Measurements from ENCODE around the gene TMEM245. TPM values are rescaled to one million over a fixed set of nuclear protein-coding genes. Genes with fewer than 3 reads are reported as not detected.

The TMEM245 gene
- total and polyA plus RNA-seq, 5 experiments from 2014 or later = 16.3 to 72.4 (median 29.2) TPM

DNA sequence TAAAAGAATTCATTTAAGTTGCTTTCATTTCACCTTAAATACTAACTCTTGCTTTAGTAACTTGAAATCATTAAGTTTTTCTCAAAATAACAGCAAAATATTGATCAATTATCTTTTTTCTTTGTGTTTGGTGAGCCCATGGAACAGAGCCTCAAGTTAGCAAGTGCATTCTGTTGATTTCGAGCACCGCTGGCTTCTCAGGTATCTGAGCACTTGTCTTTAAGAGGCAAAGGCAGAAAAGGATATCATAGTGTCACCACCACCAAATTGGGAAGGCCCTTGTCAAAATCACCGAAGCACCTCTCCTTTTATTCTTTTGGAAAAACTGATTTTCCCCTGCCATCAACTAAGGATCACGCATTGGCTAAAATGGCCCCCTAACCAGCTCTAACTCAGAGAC is 89.3 kb downstream of the TMEM245 start:
- no peak for DNase-seq
- POLR2A ChIA-PET = interaction anchor here (1.3 kb wide), 1 partner anchor 89 kb away, joined by 3 read pairs; the partner anchor contains the start of gene TMEM245
- Mint-ChIP-seq H3K4me3 (no peak overlapping the region), H3K27ac (peak overlapping the region in 1 of 10 donors; percentile 15), H3K36me3 (peaks cover 0 to 73% (median 24%) of the 10 kb centered on the region in 3 donors), H3K9me3 (no peaks in the 10 kb centered on the region), H3K4me1 (peaks cover 5 to 18% (median 11%) of the 10 kb centered on the region in 4 donors), H3K27me3 (no peaks in the 10 kb centered on the region)
- no peak for ATAC-seq

DNA sequence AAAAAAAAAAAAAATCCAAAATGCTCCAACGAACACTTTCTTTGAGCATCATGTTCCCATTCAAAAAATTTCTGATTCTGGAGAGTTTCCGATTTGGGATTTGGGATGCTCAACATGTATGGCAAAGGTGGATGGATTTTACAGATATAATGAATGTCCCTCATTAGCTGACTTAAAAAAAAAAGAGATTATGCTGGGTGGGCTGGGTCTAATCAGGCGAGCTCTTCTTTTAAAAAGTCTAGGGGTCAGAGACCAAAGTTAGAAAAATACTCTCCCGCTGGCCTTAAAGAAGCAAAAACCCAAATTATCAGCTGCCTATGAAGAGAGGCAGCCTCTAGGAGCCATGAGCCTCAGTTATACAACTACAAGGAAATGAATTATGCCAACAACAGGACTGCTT is 91.3 kb downstream of the TMEM245 start:
- Mint-ChIP-seq H3K27ac (no peak overlapping the region), H3K36me3 (peaks cover 0 to 74% (median 20%) of the 10 kb centered on the region in 3 donors)
- POLR2A ChIA-PET = interaction anchor here (0.7 kb wide), 1 partner anchor 138 kb away, joined by 5 read pairs; the partner anchor contains the start of gene FRRS1L

DNA sequence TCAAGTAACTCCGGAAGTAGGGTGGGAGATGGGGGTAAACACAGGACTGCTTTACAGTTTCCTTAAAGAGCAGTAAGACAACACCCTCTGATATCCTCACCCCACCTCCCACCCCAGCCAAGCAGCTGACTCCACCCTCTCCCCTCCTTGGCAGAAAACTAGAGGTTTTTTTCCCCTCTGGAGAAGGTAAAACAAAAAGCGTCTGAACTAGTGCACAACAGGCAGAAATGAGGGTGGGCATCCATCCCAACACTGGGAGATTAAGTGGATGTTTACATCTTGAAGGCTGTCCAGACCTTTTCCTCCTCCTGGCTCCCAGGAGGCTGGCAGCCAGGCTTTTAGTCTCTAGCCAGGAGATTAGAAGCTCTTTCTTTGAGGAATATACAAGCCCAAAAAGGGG is 92.6 kb downstream of the TMEM245 start:
- Mint-ChIP-seq H3K27ac (peak overlapping the region in 3 of 10 donors; percentile 29 to 60 (median 55)), H3K4me3 (no peak overlapping the region), H3K27me3 (no peaks in the 10 kb centered on the region), H3K9me3 (no peaks in the 10 kb centered on the region), H3K36me3 (peaks cover 0 to 61% (median 9%) of the 10 kb centered on the region in 3 donors), H3K4me1 (peaks cover 6 to 26% (median 18%) of the 10 kb centered on the region in 4 donors)
- DNase-seq = no peak
- POLR2A ChIA-PET = no interaction called here
- ATAC-seq = no peak

More for the DNA sequence above, 91.3 kb downstream of the TMEM245 start:
- no peaks in the 10 kb centered on the region for H3K27me3 Mint-ChIP-seq
- ATAC-seq (no peak), DNase-seq (no peak)
- peaks cover 6 to 28% (median 18%) of the 10 kb centered on the region in 4 donors for H3K4me1 Mint-ChIP-seq
- H3K9me3 Mint-ChIP-seq = no peaks in the 10 kb centered on the region
- no peak overlapping the region for H3K4me3 Mint-ChIP-seq

DNA sequence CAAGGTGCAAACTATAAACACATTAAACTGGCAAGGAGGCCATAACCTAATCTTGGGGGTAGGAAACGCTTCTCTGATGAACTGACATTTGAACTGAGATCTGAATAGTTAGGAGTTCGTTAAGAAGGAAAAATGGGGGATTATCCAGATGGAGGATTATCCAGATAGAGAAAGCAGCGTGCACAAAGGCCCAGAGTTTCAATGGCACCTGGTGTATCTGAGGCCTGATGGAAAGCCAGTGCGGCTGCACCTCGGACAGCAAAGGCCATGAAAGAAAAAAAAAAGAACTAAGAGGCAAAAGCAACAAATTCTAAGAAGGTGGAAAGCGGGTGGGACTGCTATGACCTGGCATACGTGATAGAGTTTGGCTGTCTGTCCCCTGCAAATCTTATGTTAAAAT is 93.4 kb downstream of the TMEM245 start:
- Mint-ChIP-seq H3K4me1 (peaks cover 6 to 26% (median 18%) of the 10 kb centered on the region in 4 donors), H3K27ac (peak overlapping the region in 3 of 10 donors; percentile 4 to 45 (median 38)), H3K9me3 (no peaks in the 10 kb centered on the region), H3K27me3 (no peaks in the 10 kb centered on the region), H3K36me3 (peaks cover 0 to 55% (median 6%) of the 10 kb centered on the region in 3 donors), H3K4me3 (no peak overlapping the region)
- DNase-seq (no peak), ATAC-seq (no peak)
- POLR2A ChIA-PET = no interaction called here

DNA sequence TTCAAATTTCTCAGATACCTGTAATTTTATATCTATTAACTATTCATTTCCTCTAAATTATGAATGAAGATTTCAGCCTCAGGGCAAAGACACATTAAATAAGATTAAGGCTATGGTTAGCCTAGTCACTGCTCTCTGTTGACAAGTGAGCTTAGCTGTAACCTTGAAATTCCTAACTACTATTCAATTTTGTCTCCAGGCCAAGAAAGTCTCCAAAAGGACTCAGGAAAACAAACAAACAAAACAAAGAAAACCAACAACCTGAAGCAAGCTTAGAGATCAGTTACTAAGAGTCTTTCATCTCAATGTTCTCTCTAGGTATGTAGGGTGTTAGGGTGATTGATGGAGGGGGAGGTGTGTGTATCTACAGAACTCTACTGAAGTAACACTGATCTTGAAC is 96.9 kb downstream of the TMEM245 start:
- no peaks in the 10 kb centered on the region for H3K27me3 Mint-ChIP-seq
- no peak for ATAC-seq
- H3K9me3 Mint-ChIP-seq = no peaks in the 10 kb centered on the region
- peaks cover 6 to 26% (median 17%) of the 10 kb centered on the region in 4 donors for H3K4me1 Mint-ChIP-seq
- DNase-seq = no peak
- POLR2A ChIA-PET = no interaction called here
- H3K36me3 Mint-ChIP-seq = peaks cover 0 to 50% (median 10%) of the 10 kb centered on the region in 3 donors
- H3K4me3 Mint-ChIP-seq = no peak overlapping the region
- peak overlapping the region in 2 of 10 donors; percentile 39 to 44 for H3K27ac Mint-ChIP-seq

DNA sequence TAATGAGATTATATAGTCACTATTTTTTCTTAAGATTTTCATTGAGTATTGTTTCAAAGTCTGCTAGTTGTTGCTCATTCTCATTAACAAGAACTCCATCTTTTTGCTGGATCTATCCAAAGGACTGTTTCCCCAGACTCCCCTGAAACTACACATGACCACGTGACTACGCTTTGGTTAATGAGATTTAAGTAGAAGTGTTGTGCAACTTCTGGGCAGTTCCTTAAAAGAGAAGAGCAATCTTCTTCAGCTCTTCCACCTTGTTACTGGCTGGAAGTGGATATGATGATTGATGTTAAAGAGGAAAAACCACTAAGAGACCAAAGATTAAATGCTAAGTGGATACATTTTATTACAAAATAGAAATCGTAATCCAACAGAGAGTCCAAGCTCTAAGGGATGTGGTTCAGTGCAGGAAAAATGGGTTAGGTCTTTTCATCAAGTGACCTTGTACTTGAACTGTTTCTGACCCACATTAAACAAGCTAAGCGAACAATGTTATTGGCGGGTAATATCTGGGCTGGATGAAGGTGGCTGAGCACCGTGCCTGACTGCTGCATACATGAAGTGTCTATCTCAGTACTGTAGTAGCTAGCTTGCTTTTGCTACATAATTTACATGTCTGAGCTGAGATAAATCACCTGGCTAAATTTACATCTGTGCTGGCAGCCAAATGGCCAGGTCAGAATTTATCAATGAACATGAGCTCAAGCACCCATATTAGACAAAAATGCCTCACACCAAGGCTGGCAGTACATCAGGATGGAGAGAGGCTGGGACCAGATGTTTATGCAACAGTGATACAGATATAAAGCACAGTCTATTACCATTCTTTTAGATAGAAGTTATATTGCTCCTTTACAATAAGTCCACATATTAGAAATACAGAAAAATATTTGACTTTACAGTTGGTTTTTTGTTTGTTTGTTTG is 98.9 kb downstream of the TMEM245 start:
- ATAC-seq = no peak
- H3K36me3 Mint-ChIP-seq = peaks cover 0 to 39% (median 6%) of the 10 kb centered on the region in 3 donors
- H3K4me1 Mint-ChIP-seq = peaks cover 5 to 17% (median 8%) of the 10 kb centered on the region in 4 donors
- no peaks in the 10 kb centered on the region for H3K9me3 Mint-ChIP-seq
- no peak overlapping the region for H3K4me3 Mint-ChIP-seq
- POLR2A ChIA-PET = no interaction called here
- H3K27me3 Mint-ChIP-seq = no peaks in the 10 kb centered on the region
- peak overlapping the region in 2 of 10 donors; percentile 46 to 68 for H3K27ac Mint-ChIP-seq
- no peak for DNase-seq

DNA sequence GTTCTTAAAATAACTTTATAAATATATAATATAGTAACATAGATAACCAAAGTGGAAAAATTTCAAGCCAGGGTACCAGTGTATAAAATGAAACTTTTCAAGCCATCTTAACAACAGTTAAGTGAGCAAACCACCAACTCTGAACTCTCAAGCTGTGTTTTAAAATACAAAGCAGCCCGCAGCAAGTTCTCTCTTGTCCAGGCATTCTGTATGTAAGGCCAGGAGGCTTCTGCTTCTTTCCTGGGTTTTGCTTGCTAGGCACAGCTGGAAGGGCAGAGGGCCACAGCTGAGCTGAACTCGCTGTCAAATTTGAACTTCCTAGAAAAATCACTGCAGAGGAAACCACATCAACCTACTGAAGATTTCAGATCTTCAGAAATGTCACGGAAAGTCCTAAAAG is 99.6 kb downstream of the TMEM245 start:
- Mint-ChIP-seq H3K4me3 (no peak overlapping the region), H3K27me3 (no peaks in the 10 kb centered on the region), H3K36me3 (peaks cover 0 to 35% (median 6%) of the 10 kb centered on the region in 3 donors), H3K4me1 (peaks cover 5 to 13% (median 7%) of the 10 kb centered on the region in 4 donors), H3K27ac (peak overlapping the region in 2 of 10 donors; percentile 37 to 68), H3K9me3 (no peaks in the 10 kb centered on the region)
- no peak for ATAC-seq
- no peak for DNase-seq
- POLR2A ChIA-PET = no interaction called here

DNA sequence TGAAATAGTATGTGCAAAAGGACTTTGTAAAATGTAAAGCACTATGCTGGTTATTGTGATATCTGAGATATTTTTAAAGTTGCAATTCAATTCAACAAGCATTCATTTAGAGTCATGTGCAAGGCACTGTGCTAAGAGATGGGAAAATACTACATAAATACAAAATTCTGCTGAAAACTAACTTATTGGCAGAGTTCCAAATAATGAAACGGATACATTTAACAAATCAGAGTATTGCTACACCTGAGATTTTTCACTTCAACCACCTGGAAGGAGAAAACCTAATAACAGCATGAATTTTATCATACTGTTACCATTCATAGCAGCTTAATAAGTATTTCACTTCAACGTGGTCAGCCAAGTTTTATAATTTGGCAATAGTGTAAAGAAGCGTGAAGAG is 100.3 kb downstream of the TMEM245 start:
- peak overlapping the region in 1 of 10 donors; percentile 25 for H3K27ac Mint-ChIP-seq
- peaks cover 0 to 28% (median 6%) of the 10 kb centered on the region in 3 donors for H3K36me3 Mint-ChIP-seq
- H3K27me3 Mint-ChIP-seq = no peaks in the 10 kb centered on the region
- ATAC-seq = no peak
- peaks cover 2 to 6% (median 4%) of the 10 kb centered on the region in 4 donors for H3K4me1 Mint-ChIP-seq
- H3K4me3 Mint-ChIP-seq = peak overlapping the region in 1 of 10 donors; percentile 18
- no peaks in the 10 kb centered on the region for H3K9me3 Mint-ChIP-seq
- POLR2A ChIA-PET = no interaction called here
- DNase-seq = no peak

DNA sequence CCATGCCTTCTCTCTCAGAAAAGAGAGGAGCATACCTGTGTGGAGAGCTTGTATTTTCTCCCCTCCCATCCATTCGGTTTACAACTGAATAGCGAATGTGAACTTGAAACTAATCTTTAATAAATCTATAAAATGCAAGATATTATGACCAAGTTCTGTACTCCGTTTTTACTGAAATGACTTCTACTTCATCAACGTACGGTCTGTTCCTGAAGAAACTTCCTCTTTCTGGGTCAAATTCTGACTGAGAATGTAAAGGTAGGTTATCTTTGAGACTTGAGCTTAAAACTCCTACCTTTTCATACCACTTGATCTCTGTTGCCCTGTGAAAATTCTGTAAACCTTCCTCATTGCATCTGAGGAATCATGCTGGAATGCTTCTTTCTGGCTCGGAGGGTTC is 102.3 kb downstream of the TMEM245 start:
- Mint-ChIP-seq H3K4me1 (peaks cover 4 to 13% (median 11%) of the 10 kb centered on the region in 4 donors), H3K4me3 (no peak overlapping the region), H3K9me3 (no peaks in the 10 kb centered on the region), H3K36me3 (peaks cover 0 to 23% (median 6%) of the 10 kb centered on the region in 3 donors), H3K27ac (peak overlapping the region in 3 of 10 donors; percentile 24 to 76 (median 69)), H3K27me3 (peaks cover 0 to under 1% (median 0%) of the 10 kb centered on the region in 5 donors)
- POLR2A ChIA-PET = no interaction called here
- ATAC-seq = no peak
- DNase-seq = no peak

DNA sequence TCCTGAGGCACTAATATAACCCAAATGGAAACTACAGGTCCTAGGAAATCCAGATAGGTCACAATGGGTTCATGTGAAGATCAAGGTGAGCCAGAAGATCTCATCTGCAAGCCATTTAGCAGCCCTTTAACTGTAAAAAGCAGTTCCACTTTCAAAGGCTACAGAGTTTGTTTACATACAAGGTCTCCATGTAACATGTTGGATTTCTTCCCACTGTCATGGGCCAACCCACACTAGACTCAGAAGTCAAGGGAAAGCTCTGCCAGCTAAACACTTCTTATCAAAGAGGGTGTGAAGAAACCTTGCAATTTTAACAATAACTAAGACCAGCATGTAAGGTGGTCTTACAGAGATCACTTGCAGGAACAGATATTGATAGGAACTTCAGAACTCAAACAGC is 102.7 kb downstream of the TMEM245 start:
- Mint-ChIP-seq H3K27me3 (peaks cover 0 to 2% (median 0%) of the 10 kb centered on the region in 5 donors), H3K36me3 (peaks cover 0 to 23% (median 6%) of the 10 kb centered on the region in 3 donors), H3K9me3 (no peaks in the 10 kb centered on the region), H3K4me3 (no peak overlapping the region), H3K4me1 (peaks cover 8 to 18% (median 15%) of the 10 kb centered on the region in 4 donors), H3K27ac (peak overlapping the region in 1 of 10 donors; percentile 11)
- POLR2A ChIA-PET = no interaction called here
- DNase-seq (no peak), ATAC-seq (no peak)

DNA sequence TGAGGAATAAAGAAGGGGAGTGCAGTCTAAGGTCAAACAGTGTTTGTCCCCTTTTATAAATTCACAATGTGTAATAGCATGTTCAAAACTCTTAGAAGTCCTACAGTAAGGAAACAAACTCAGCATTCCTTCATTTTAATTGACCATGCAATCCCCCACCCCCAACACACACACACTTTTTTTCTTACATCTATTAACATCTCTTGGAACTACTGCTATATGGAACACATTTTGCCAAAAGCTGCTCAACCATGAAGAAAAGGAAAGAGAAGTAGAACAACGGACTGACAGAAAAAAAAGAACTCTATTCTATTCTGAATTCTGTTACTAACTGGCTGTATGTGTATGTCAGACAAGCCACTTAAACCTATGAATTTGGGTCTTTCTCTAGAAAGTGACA is 103.6 kb downstream of the TMEM245 start:
- Mint-ChIP-seq H3K4me1 (peaks cover 9 to 27% (median 22%) of the 10 kb centered on the region in 4 donors), H3K9me3 (no peaks in the 10 kb centered on the region), H3K27ac (peak overlapping the region in 5 of 10 donors; percentile 1 to 69 (median 11)), H3K36me3 (peaks cover 0 to 21% (median 6%) of the 10 kb centered on the region in 3 donors), H3K27me3 (peaks cover 0 to 2% (median 0%) of the 10 kb centered on the region in 5 donors), H3K4me3 (no peak overlapping the region)
- DNase-seq = no peak
- POLR2A ChIA-PET = interaction anchor here (1.0 kb wide), 1 partner anchor 81 kb away, joined by 3 read pairs; no protein-coding TSS in a partner anchor
- no peak for ATAC-seq

DNA sequence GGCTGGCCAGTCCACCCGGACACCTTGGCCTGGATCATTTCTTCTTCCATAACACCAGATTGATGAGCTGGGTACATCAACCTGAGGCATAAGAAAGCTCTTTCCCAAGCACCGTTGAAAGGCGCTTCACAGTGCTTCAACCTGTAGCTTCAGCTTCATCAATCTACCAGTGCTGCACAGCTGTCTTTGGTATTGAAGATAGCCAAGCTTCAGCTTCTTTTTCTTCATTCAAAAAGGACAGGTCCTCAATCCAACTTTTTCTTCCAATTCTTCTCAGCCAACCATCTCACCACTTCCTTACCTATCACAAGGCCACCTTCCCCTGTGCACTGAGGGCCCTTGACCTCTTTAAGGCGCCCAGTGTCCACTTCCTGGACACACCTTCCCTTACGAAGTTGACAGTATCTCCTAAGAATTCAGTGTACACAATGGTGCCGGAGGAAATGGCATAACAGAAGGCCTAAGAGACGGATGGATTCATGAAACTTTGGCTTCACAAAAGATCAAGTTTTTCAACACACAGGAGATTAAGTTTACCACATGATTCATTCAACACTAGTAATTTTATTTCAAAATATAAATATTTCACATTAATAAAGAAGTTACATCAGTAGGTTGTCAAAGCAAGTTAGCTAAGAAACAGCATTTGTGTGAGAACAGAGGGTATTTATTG is 105.0 kb downstream of the TMEM245 start:
- Mint-ChIP-seq H3K4me1 (peaks cover 9 to 37% (median 22%) of the 10 kb centered on the region in 4 donors), H3K36me3 (peaks cover 0 to 9% (median 5%) of the 10 kb centered on the region in 3 donors), H3K27ac (peak overlapping the region; percentile 37 to 95 (median 86)), H3K9me3 (no peaks in the 10 kb centered on the region), H3K4me3 (peak overlapping the region in 8 of 10 donors; percentile 3 to 94 (median 91)), H3K27me3 (peaks cover 0 to 2% (median under 1%) of the 10 kb centered on the region in 5 donors)
- ATAC-seq = no peak
- DNase-seq = peak in 2 of 10 donors; percentile 1 to 2
- POLR2A ChIA-PET = no interaction called here

Measured in naive thymus-derived CD8-positive, alpha-beta T cell (primary cell).